Pulmonary artery endothelial cell (primary cell): ENCODE measurements around the gene KLHL26. TPM values are rescaled to one million over a fixed set of nuclear protein-coding genes. Genes with fewer than 3 reads are reported as not detected.

Source experiments
- DNase-seq: peaks from one replicate; pipeline ENCODE4 v3.0.0-alpha.2; 2011; ENCODE audit warnings: low read depth, low spot score
- total RNA-seq: library from RNA; depleted of rRNA; stranded (reverse); fragments of >200 nt; gene quantifications from 2 replicates; pipeline ENCODE4 v1.2.3, GENCODE V29; 2014

KLHL26 gene
- total RNA-seq, 1 donor from 2014 or later = 6.2 TPM

GRCh38 chr19:18613589-18614234, 23.1 kb upstream of the KLHL26 start:
- DNase-seq = no peak

DNA sequence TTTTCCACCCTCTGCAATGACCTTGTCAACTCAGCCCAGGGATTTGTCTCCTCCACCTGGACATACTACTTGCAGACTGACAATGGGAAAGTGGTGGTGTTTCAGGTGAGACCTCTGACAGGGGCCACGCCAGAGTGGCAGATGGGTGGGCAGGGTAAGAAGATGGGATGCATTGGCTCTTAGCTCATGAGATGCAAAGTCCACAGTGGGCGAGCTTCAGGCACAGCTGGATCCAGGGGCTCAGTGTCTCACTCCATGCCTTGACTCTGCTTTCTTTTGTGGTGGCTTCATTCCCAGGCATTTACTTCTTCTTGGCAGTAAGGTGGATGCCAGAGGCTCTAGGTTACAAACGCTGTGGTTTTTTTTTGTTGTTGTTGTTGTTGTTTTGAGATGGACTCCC, 20.8 kb upstream of the KLHL26 start:
- DNase-seq = no peak

DNA sequence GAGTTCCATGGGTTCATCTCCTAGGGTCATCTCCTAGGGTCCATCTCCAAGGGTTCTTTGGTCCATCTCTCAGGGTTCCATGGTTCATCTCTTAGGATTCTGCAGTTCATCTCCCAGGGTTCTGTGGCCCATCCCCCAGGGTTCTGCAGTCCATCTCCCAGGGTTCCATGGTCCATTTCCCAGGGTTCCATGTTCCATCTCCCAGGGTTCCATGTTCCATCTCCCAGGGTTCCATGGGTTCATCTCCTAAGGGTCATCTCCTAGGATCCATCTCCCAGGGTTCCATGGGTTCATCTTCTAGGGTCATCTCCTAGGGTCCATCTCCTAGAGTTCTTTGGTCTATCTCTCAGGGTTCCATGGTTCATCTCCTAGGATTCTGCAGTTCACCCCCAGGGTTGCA, 19.3 kb upstream of the KLHL26 start:
- DNase-seq = no peak

DNA sequence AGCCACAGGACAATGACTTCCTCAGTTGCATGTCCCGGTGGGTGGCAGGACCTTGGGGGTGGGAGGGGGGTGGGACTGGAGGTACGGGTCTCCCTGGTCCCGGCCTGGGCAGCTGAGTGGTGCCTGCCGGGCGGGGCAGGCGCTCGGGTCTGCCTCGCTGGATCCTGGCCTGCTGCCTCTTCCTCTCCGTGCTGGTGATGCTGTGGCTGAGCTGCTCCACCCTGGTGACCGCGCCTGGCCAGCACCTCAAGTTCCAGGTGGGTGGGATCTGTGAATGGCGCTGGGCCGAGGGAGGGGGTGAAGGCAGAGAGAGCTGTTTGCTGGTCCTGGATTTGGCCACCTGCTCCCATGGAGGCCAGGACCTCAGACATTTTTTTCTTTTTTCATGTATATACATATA, 18.6 kb upstream of the KLHL26 start:
- DNase-seq = no peak

GRCh38 chr19:18620311-18620710, 16.5 kb upstream of the KLHL26 start:
- no peak for DNase-seq

- no peak for DNase-seq
These were observed 15.9 kb upstream of the KLHL26 start for GRCh38 chr19:18620902-18621301.

- no peak for DNase-seq
These were observed 9.9 kb upstream of the KLHL26 start for GRCh38 chr19:18626906-18627305.

GRCh38 chr19:18629166-18630088, 7.4 kb upstream of the KLHL26 start:
- DNase-seq = no peak

- no peak for DNase-seq
These were observed 3.5 kb upstream of the KLHL26 start for GRCh38 chr19:18633321-18633720.

- DNase-seq = no peak
These were observed 2.1 kb upstream of the KLHL26 start for GRCh38 chr19:18634612-18635297.

DNA sequence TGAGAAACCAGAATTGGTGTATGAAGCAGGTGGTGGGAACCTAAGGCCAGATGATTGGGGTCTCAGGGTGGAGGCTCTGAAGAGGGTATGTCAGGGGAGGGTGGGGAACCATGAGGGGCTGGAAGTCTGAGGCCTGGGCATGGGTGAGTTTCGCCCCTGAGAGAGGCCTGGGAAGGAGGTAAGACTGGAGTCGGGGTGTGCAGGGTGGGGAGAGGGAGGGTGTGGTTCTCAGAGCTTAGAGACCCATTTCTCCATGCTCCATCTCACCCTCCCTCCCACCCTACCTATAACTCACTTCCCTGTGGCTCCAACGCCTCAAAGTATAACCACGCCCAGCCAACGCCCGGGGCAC, 1.0 kb upstream of the KLHL26 start:
- no peak for DNase-seq

GRCh38 chr19:18636183-18636968, 452 bp upstream of the KLHL26 start:
- peak; percentile 81 for DNase-seq

DNA sequence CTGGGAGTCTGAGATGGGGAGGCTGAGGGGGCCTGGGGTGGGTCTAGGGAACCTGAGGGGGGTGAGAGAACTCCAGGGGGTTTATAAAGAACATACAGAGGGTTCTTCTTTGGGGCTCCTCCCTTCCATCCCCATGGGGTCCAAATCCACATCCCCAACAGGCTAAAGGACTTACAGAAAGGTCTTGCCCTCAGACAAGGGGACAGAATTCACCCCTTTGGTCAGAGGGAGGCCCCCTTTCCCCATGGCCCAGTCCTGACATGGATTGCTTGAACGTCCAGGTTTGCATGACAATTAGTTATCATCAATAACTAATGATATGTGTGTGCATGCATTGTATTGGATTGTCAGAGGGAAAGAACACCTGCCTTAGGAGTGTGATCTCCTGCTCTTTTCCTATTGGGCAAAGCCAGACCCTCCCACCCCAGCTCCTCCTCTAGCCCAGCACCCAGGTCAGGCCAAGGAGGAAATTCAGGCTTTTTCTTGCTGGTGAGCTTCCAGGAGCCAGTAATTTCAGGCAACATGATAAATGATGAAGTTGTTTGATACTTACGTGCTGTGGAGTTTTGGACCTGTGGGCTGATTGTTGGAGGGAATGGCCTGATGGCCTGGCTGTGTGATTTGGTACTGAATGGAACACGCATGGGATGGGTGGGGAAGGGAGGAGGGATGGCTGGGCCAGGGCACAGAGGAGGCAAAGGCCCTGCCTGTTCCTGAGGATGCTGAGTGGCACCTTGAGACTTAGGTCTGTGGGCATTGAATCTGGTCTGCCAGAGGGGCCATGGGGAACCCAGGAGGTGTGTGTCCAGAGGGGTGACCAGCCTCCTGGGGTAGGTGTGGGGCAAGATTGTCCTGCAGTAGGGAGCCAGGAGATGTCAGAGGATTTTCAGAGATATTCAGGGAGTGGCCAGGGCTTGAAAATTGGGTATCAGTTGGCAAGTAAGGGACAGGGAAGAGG, 1.1 kb downstream of the KLHL26 start:
- no peak for DNase-seq

DNA sequence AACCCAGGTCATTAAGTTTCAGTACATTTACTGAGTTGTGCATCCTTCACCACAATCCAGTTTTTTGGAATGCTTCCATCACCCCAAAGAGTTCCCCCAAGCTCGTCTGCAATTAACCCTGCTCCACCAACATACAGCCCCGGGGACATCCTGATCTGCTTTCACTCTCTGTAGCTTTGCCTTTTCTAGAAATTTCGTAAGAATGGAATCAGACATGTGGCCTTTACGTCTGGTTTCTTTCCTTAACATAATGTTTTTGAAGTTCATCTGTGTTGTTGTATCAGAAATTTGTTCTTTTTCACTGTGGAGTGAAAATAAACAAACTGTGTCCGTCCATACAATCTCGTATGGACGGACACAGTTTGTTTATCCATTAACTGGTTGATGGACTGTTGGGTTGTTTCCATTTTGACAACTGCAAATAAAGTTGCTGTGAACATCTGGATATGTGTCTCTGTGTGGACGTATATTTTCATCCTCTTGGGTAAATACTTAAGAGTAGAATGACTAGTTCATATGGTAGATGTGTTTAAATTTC, 2.9 kb downstream of the KLHL26 start:
- DNase-seq = no peak

DNA sequence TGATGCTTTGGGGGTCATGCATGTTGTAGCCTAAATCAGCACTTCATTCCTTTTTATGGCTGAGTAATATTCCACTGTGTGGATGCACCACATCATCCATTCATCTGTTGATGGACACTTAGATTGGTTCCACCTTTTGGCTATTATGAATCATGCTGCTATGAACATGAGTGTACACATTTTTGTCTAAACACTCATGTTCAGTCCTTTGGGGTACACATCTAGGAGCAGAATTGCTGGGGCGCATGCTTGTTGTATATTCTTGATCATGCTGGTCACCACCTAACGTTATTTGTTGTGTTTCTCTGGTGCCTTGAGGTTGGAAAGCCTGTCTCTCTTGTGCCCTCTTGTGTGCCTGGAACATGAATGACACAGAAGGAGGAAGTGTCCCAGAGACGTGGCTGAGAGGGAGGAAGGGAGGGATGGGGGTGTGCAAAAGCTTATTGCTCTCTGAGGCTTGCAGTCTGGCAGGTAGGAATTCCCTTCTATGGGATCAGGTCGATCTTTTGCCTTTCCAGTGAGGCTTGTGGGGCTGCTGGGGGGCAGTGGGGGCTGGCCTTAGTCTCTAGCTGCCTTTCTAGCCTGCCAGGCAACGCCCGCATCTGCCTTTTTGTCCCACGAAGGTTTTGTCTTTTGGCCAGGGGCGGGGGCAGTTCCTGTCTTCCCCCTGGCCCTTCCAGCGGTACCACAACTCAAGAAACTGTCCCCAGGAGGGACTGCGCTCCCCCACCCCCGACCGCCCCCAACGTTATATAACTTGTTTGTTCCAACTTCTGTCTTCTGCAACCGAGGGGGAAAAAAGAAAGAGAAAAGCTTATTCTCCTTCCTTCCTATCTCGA, 7.6 kb downstream of the KLHL26 start:
- DNase-seq = no peak

GRCh38 chr19:18645035-18645511, 8.2 kb downstream of the KLHL26 start:
- DNase-seq = no peak

DNA sequence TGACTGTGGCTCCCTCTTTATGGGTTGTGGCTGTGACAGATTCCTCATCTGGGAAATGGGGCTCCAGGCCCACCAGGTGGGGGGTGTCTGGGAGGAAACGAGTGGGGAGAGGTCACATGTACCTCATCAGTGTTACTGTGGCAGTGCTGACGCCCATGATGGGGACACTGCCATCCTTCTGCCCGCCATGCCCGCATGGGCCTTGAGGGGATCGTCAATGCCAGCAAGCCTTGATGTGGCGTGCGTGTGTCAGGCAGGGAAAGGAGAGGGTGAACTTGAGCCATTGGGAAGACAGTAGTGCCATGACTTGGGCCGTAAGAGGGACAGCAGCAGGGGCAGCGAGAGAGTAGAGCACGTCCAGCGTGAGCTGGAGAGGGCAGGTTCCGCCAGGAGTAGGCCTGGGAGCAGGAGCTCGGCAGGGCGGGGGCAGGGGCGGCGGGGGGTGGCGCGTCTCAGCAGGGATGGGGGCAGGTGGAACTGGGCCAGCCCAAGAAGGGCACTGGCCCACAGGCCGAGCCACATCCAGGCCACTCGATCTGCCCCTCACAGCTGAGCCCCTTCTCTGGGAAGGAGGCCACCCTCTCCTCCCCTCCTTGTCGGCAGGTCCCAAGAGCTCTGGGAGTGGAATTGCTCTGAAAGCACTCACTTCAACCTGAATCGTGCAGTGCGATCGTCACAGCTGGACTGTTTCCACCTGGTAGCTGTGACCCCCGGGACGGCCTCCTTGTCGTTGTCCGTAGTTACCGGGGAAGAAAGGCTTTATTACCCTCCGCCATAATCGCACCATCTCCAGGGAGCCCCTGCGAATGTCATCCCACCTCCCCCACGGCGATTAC, 9.9 kb downstream of the KLHL26 start:
- DNase-seq = no peak

DNA sequence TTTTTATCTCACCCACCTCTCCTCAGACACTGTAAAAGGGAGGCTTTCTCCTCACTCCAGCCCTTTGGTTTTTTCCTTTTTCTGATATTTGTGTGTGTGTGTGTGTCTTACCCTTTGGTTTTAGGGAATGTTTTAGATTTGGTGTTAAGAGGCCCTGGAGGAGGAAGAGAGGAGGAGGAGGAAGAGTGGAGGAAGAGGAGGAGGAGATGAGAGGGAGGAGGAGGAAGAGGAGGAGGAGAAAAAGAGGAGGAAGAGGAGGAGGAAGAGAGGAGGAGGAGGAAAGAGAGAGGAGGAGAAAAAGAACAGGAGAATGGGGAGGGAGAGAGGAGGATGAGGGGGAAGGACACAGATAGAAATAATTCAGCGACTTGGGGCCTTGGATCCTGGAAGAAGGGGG, 10.5 kb downstream of the KLHL26 start:
- no peak for DNase-seq
